Keratinocyte (primary cell): ENCODE results near the gene FCRL5. TPM values are rescaled to one million over a fixed set of nuclear protein-coding genes. Genes with fewer than 3 reads are reported as not detected.

Experiments used
- DNase-seq: peaks from one replicate; pipeline ENCODE4 v3.0.0-alpha.2; 2011; ENCODE audit warnings: low read depth, missing footprints, low spot score
- FAIRE-seq: peaks from 2 replicates; lab custom pipeline; 2011; peaks lifted over from hg19 to GRCh38; lab: Jason Lieb, UNC
- H2AFZ ChIP-seq: 2 replicates; pipeline ENCODE4 v1.6.0; 2012; ENCODE audit warnings: low read length, control low read depth, inconsistent platforms; ENCODE audit not compliant: control insufficient read depth
- H3K27ac ChIP-seq: 2 replicates; pipeline ENCODE4 v1.5.1; 2011; ENCODE audit warnings: low read length; ENCODE audit not compliant: control insufficient read depth, insufficient read depth
- H3K27me3 ChIP-seq: 3 replicates; pipeline ENCODE4 v1.6.0; 2011; ENCODE audit warnings: low read length; ENCODE audit not compliant: control insufficient read depth, insufficient read depth; ENCODE audit errors: extremely low read depth
- H3K36me3 ChIP-seq, 2 experiments: 2 replicates in 1 of 2; 3 replicates in 1 of 2; pipeline ENCODE4 v1.5.1; 2011; ENCODE audit warnings: low read length in 2 of 2, mild to moderate bottlenecking in 1 of 2; ENCODE audit not compliant: control insufficient read depth in 2 of 2, insufficient read depth in 2 of 2; ENCODE audit errors: extremely low read depth in 1 of 2
- H3K4me1 ChIP-seq: 3 replicates; pipeline ENCODE4 v1.5.1; 2011; ENCODE audit warnings: low read length; ENCODE audit not compliant: control insufficient read depth, insufficient read depth; ENCODE audit errors: extremely low read depth
- H3K4me2 ChIP-seq: 3 replicates; pipeline ENCODE4 v1.6.0; 2011; ENCODE audit warnings: low read depth, low read length; ENCODE audit not compliant: control insufficient read depth, insufficient read depth; ENCODE audit errors: extremely low read depth
- H3K4me3 ChIP-seq, 3 experiments: fragments of 200-600 bp in 1 of 3; sonication (generic) in 1 of 3; 2 replicates in 2 of 3; 3 replicates in 1 of 3; pipeline ENCODE4 v1.5.1; 2011 to 2016; ENCODE audit warnings: low read length in 3 of 3, mild to moderate bottlenecking in 3 of 3, control low read depth in 2 of 3, inconsistent platforms in 1 of 3, low read depth in 1 of 3, mixed read lengths in 1 of 3, mixed run types in 1 of 3, moderate library complexity in 1 of 3; ENCODE audit not compliant: control insufficient read depth in 2 of 3, insufficient read depth in 2 of 3; ENCODE audit errors: extremely low read depth in 1 of 3
- H3K79me2 ChIP-seq: 2 replicates; pipeline ENCODE4 v1.6.0; 2012; ENCODE audit warnings: low read length; ENCODE audit not compliant: control insufficient read depth, insufficient read depth
- H3K9ac ChIP-seq: 3 replicates; pipeline ENCODE4 v1.6.0; 2011; ENCODE audit warnings: low read length; ENCODE audit not compliant: control insufficient read depth, insufficient read depth; ENCODE audit errors: extremely low read depth
- H3K9me1 ChIP-seq: 3 replicates; pipeline ENCODE4 v1.6.0; 2011; ENCODE audit warnings: low read length; ENCODE audit not compliant: control insufficient read depth, insufficient read depth; ENCODE audit errors: extremely low read depth
- H3K9me3 ChIP-seq: 2 replicates; pipeline ENCODE4 v1.5.1; 2012; ENCODE audit warnings: low read depth, low read length; ENCODE audit not compliant: control insufficient read depth
- H4K20me1 ChIP-seq: 3 replicates; pipeline ENCODE4 v1.6.0; 2011; ENCODE audit warnings: low read length; ENCODE audit not compliant: control insufficient read depth, insufficient read depth; ENCODE audit errors: extremely low read depth
- EZH2 ChIP-seq: IDR thresholded peaks from one replicate; pipeline ENCODE4 v1.6.1; 2012; ENCODE audit warnings: inconsistent platforms, mild to moderate bottlenecking, low read length, moderate library complexity
- dilution Hi-C: fragments of 300-500 bp; cut with MboI; formaldehyde crosslinking; loops from one replicate; pipeline ENCODE4 v1.7.0; 2020; ENCODE audit warnings: low sequenced_read_pairs; ENCODE audit not compliant: extremely low pct_ligation_motif_present
- polyA plus RNA-seq, 5 experiments: library from polyadenylated mRNA; depleted of rRNA in 3 of 5; stranded (reverse) in 3 of 5; stranded (forward) in 1 of 5; unstranded in 1 of 5; fragments of >200 nt; gene quantifications; 1 replicate in 1 of 5; 2 replicates in 3 of 5; 3 replicates in 1 of 5; pipeline versions ENCODE4 v1.2.1 to v1.2.3, GENCODE V29; 2011 to 2012; ENCODE audit warnings: missing spikeins in 2 of 5, low read depth in 1 of 5, low replicate concordance in 1 of 5
- TF ChIP-seq, protein P1 (sequence below), 3 experiments: IDR thresholded peaks in 1 of 3; conservative IDR thresholded peaks in 1 of 3; optimal IDR thresholded peaks in 1 of 3; 2 replicates in 2 of 3; 3 replicates in 1 of 3; pipeline versions ENCODE3 to v1.5.1; 2011; ENCODE audit warnings: low read length in 3 of 3, mild to moderate bottlenecking in 3 of 3, moderate library complexity in 2 of 3, control low read depth in 1 of 3, inconsistent platforms in 1 of 3; ENCODE audit not compliant: insufficient read depth in 2 of 3; ENCODE audit errors: extremely low read depth in 1 of 3

FCRL5 gene
- polyA plus RNA-seq, 1 donor (not counting 4 experiments of a cell fraction or from before 2014, with no cell fraction given) = not detected

- DNase-seq (no peak), FAIRE-seq (no peak)
- TF ChIP-seq, protein P1, sequence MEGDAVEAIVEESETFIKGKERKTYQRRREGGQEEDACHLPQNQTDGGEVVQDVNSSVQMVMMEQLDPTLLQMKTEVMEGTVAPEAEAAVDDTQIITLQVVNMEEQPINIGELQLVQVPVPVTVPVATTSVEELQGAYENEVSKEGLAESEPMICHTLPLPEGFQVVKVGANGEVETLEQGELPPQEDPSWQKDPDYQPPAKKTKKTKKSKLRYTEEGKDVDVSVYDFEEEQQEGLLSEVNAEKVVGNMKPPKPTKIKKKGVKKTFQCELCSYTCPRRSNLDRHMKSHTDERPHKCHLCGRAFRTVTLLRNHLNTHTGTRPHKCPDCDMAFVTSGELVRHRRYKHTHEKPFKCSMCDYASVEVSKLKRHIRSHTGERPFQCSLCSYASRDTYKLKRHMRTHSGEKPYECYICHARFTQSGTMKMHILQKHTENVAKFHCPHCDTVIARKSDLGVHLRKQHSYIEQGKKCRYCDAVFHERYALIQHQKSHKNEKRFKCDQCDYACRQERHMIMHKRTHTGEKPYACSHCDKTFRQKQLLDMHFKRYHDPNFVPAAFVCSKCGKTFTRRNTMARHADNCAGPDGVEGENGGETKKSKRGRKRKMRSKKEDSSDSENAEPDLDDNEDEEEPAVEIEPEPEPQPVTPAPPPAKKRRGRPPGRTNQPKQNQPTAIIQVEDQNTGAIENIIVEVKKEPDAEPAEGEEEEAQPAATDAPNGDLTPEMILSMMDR (optimal IDR thresholded peaks at IDR 0.05 in 1 of 3, IDR thresholded peaks at IDR 0.05 in 1 of 3, conservative IDR thresholded peaks at IDR 0.05 in 1 of 3; ENCODE audit: extremely low read depth in 1 of 3, insufficient read depth in 2 of 3, low read length in 3 of 3) = no peak
- TF ChIP-seq EZH2 = no peak
- no peaks in the 10 kb centered on the region for H3K79me2 ChIP-seq
- H3K9me3 ChIP-seq = no peaks in the 10 kb centered on the region
- no peak overlapping the region for H3K9ac ChIP-seq
- H3K4me2 ChIP-seq = no peak overlapping the region
- no peak overlapping the region for H2AFZ ChIP-seq
- no peak overlapping the region for H3K4me3 ChIP-seq
- no peak overlapping the region for H3K27ac ChIP-seq
- no peaks in the 10 kb centered on the region for H3K36me3 ChIP-seq
- no peaks in the 10 kb centered on the region for H3K4me1 ChIP-seq
- no peaks in the 10 kb centered on the region for H3K9me1 ChIP-seq
- dilution Hi-C loops = no loop called here
- H3K27me3 ChIP-seq = peaks cover 2% of the 10 kb centered on the region
- no peaks in the 10 kb centered on the region for H4K20me1 ChIP-seq
Measured at GRCh38 chr1:157566484-157567300, 14.4 kb upstream of the FCRL5 start.

DNA sequence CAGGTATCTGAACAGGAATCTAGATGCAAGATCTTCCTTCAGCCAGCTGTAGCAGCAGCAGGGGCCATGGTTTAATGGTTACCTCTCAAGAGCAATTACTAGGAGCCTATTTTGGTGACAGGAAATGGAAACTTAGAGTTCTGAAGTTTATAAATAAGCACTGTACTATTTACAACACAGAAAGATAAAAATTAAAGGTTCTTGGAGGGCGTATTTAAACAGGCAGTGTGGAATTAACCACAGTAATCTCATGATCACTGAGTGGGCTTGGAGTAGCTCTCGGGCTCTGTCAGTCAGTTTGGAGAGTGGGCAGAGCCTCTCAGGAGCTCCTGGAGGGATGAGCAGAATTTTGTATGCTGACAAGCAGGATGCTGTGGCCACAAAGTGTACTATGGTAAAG, 10.2 kb upstream of the FCRL5 start:
- FAIRE-seq (no peak), DNase-seq (no peak)
- H3K9ac ChIP-seq = no peak overlapping the region
- no peaks in the 10 kb centered on the region for H4K20me1 ChIP-seq
- H3K4me2 ChIP-seq = no peak overlapping the region
- no peak for TF ChIP-seq EZH2
- TF ChIP-seq, protein P1 (optimal IDR thresholded peaks at IDR 0.05 in 1 of 3, IDR thresholded peaks at IDR 0.05 in 1 of 3, conservative IDR thresholded peaks at IDR 0.05 in 1 of 3; ENCODE audit: extremely low read depth in 1 of 3, insufficient read depth in 2 of 3, low read length in 3 of 3) = no peak
- no peaks in the 10 kb centered on the region for H3K9me3 ChIP-seq
- H3K27me3 ChIP-seq = no peaks in the 10 kb centered on the region
- H3K9me1 ChIP-seq = no peaks in the 10 kb centered on the region
- dilution Hi-C loops = no loop called here
- no peaks in the 10 kb centered on the region for H3K36me3 ChIP-seq
- H3K79me2 ChIP-seq = no peaks in the 10 kb centered on the region
- H3K4me1 ChIP-seq = no peaks in the 10 kb centered on the region
- H3K27ac ChIP-seq = no peak overlapping the region
- H2AFZ ChIP-seq = no peak overlapping the region
- H3K4me3 ChIP-seq = no peak overlapping the region
